Fibroblast of peridontal ligament (primary cell): ENCODE results near the gene NDUFS1.
"Not testable (repeated sequence)": the region's sequence is repeated elsewhere in the genome, so short reads cannot be mapped to it uniquely, and the experiment has no call there.

ENCODE experiments used
- DNase-seq: peaks from one replicate; pipeline ENCODE4 v3.0.0-alpha.2; 2010; ENCODE audit errors: extremely low read depth

Gene NDUFS1

DNA sequence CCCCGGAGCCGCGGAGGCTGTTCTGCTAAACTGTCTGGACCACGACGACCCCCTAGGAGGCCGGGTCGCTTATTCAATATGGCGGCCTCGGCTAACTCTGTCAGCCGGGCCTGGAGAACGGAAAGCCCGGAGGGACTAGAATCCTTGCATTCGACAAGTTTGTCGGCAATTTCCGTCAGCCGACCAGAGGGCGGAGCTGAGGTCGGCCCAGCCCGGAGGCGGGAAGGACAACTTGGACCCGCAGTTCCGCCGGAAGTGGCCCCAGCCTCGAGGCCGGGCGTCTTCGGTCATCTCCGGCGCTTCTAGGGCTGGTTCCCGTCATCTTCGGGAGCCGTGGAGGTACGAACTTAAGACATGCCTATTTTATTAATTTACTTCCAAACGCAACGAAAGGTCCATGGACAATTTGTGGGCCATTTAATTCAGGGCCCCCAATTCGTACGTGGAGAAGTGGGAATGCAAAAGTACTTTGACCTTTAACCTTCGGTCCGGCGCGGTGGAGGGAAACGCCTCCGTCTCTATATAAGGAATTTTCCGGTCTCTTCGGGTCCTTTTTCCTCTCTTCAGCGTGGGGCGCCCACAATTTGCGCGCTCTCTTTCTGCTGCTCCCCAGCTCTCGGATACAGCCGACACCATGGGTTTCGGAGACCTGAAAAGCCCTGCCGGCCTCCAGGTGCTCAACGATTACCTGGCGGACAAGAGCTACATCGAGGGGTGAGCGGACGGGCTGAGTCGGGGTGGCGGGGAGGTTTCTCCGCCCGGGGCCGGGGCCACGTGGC lies at the start of gene NDUFS1, which contains the start of gene EEF1B2:
Gene NDUFS1 (minus strand): TSS at position 99 of the 779 bp plus-strand sequence. CDS start 5,766 bp downstream, outside the sequence.
Gene EEF1B2 (plus strand): TSS at position 550 of the 779 bp plus-strand sequence. CDS start 85 bp downstream, at position 635.
- DNase-seq, result peak; percentile 98

- DNase-seq, result no peak
These were observed 49.7 kb upstream of the NDUFS1 start for GRCh38 chr2:206208900-206209299.

GRCh38 chr2:206207316-206207715 lies 48.1 kb upstream of the NDUFS1 start:
- DNase-seq, result not testable (repeated sequence)

GRCh38 chr2:206204710-206205109 lies 45.5 kb upstream of the NDUFS1 start:
- peak; percentile 42 for DNase-seq

GRCh38 chr2:206203331-206203730 lies 44.1 kb upstream of the NDUFS1 start:
- no peak for DNase-seq

DNA sequence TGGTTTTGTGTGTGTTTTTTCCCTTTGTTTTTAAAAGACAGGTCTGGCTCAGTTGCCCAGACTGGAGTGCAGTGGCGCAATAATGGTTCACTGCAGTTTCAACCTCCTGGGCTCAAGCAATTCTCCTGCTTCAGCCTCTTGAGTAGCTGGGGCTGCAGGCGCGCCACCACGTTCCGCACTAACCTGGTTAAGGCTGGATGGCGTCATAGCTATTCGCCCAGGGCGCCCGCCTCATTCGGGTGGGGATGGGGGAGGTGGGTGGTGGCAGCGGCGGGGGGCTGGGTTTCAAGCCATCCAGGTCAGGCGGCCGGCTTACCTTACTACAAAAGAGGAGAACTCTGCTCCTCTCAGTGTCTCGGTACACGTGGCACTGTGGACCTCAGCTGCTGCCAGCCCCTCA lies 43.2 kb upstream of the NDUFS1 start:
- DNase-seq, result no peak

GRCh38 chr2:206201075-206201848 lies 42.0 kb upstream of the NDUFS1 start:
- no peak for DNase-seq

DNA sequence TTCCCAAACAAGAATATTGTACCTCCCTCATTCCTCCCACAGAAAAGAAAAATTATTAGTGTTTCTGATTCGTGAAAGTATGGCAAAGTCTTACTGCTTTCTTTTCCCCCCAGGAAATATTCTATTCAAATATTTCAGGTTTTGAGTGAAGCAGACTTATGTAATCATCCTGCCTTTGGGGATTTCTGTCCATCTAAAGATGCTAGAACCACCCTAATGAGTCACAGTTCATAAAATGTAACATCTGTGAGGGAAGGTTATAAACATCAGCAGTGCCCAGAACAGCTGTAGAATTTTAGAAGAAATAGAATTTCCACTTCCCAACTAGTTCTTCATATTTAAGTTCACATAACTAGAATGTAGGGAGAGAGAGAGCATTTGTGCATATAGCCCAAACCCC lies 39.4 kb upstream of the NDUFS1 start:
- peak; percentile 87 for DNase-seq

DNA sequence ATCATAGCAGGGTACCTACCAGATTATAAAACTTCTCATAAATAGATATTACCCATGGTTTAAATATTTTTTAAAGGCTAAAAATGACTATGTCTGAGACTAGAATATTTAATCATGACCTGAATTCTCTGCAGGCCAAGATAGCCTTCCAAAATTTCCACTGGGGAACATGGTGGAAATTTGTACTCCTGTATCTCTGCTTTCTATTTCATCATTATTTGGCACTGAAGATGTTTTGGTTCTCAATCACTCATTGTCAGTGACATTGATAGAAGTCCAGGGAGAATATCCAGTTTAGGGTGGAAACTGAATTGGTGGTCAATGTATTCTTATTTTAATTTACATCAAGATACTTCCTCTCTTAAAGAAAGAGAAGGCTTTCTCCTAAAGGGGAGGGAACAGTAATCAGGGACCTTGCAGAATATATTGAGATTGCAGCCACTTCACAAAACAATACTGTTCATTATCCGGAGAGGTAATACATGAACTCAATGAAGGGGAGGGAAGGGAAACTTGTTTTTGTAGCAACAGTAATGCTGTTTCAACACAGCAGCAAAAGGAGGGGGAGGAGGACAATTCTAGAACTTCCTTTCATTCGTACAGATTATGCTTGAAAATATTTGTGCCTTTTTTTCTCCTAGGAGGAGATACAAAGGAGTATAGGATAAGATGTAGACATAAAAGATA lies 34.6 kb upstream of the NDUFS1 start:
- no peak for DNase-seq

- DNase-seq, result no peak
These were observed 32.9 kb upstream of the NDUFS1 start for GRCh38 chr2:206192157-206192556.

- no peak for DNase-seq
These were observed 31.4 kb upstream of the NDUFS1 start for GRCh38 chr2:206190689-206191088.

DNA sequence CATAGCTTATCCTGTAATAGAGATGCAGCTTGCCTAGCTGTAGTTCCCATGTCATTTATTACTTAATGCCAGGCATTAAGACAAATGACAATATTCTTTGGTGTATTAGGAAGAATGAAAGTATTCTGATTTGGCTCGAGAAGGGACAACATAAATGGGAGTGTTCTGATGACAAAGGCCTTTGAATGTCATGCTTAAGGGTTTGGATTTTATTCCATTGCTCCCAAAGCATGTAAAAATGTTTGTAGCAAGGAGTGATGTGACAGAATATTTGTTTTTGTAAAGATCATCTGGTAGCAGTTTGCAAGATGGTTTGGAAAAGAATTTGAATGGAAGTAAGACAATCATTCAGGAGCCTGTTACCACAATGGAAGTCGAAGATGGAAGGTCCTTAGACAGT lies 30.9 kb upstream of the NDUFS1 start:
- DNase-seq, result no peak

- no peak for DNase-seq
These were observed 30.4 kb upstream of the NDUFS1 start for GRCh38 chr2:206189691-206190090.

DNA sequence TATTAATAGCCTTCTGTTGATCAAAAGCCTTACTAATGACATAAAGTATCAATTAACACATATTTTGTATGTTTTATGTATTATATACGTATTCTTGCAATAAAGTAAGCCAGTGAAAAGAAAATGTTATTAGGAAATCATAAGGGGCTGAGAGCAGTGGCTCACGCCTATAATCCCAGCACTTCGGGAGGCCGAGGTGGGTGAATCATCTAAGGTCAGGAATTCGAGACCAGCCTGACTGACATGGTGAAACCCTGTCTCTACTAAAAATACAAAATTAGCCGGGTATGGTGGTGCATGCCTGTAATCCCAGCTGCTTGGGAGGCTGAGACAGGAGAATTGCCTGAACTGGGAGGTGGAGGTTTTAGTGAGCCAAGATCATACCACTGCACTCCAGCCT lies 22.3 kb upstream of the NDUFS1 start:
- not testable (repeated sequence) for DNase-seq

GRCh38 chr2:206176901-206177300 lies 17.7 kb upstream of the NDUFS1 start:
- DNase-seq, result no peak

DNA sequence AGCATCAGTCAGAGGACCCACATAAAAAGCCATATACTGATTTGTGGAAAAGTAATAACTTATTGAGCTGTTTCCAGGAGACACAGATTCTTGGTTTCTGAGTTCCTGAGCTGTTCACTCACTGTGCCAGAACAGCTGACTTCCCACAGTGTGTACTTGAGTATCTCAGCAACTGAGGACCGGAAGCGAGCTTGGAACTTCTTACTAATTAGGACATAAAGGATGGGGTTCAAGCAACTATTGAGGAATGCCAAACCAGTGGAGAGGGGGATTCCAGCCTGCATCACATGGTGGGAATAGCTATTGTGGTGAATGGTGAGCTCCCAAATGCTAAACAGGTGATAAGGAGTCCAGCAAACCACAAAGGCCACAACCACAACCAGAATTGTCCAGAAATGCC lies 16.9 kb upstream of the NDUFS1 start:
- peak; percentile 36 for DNase-seq

DNA sequence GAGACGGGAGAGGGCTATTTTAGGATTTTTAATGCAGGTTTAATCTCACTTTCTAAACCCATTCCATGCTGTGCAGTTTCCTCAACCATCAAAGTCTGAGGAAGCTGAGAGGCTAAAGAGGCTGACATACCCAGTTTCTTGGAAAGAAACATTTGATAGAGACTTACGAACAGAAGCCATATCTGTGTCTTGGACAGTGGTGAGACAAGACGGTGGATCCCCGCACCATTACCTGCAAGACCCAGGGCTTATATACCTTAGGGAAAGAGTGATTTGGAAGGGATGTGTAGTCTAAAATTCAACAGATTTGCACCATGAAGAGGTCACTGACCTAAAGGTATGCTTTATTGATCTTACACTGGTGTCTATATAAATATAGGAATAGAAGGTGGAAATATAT lies 13.9 kb upstream of the NDUFS1 start:
- no peak for DNase-seq

DNA sequence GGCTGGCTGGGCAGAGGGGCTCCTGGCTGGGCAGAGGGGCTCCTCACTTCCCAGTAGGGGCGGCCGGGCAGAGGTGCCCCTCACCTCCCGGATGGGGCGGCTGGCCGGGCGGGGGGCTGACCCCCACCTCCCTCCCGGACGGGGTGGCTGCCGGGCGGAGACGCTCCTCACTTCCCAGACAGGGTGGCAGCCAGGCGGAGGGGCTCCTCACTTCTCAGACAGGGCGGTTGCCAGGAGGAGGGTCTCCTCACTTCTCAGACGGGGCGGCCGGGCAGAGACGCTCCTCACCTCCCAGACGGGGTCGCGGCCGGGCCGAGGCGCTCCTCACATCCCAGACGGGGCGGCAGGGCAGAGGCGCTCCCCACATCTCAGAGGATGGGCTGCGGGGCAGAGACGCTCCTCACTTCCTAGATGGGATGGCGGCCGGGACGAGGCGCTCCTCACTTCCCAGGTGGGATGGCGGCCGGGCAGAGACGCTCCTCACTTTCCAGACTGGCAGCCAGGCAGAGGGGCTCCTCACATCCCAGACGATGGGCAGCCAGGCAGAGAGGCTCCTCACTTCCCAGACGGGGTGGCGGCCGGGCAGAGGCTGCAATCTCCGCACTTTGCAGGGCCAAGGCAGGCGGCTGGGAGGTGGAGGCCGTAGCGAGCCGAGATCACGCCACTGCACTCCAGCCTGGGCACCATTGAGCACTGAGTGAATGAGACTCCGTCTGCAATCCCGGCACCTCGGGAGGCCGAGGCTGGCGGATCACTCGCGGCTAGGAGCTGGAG lies 12.6 kb upstream of the NDUFS1 start:
- DNase-seq, result not testable (repeated sequence)

- DNase-seq, result not testable (repeated sequence)
These were observed 9.0 kb upstream of the NDUFS1 start for GRCh38 chr2:206168230-206168629.

DNA sequence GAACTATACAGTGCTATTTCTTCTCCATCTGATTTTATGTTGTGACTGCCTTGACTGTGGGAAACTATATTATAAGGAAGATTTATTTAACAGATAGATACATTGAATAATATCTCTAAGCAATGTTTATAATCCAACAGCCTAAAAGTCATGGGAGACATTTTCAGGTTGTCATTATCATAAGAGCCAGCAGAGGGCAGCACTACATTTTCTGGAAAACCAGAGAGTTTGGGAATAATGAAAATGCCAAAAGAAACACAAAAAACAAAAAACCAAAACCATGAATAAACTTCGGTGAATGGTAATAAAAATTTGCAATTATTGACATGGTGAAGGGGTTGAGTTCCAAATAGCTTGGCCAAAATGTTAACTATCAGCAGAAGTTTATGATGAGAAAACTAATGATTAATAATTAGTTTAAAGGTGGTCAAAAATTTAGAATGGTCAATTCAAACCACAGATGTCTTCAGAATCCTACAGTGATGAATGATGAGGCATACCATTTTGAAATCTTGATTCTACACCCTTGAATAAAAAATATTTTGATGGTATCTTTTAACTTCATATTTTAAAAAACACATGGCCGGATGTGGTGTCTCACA lies 5.1 kb upstream of the NDUFS1 start:
- DNase-seq, result peak; percentile 75

GRCh38 chr2:206163251-206163880 lies 4.1 kb upstream of the NDUFS1 start:
- DNase-seq, result no peak
